CMK (cell line): ENCODE measurements around the gene SRL.
A peak's percentile ranks its signal among the peaks of the same experiment; 100 is the strongest.

Experiments used
- DNase-seq: peaks from one replicate; pipeline ENCODE4 v3.0.0-alpha.2; 2010; ENCODE audit warnings: low read depth

Gene SRL

GRCh38 chr16:4241928-4242283, at the start of gene SRL:
Gene SRL, minus strand, starts transcription at chr16:4242080. Its CDS starts 13 bp downstream, at chr16:4242067.
- DNase-seq: no peak

GRCh38 chr16:4290236-4290830, 48.5 kb upstream of the SRL start:
- DNase-seq: no peak

DNA sequence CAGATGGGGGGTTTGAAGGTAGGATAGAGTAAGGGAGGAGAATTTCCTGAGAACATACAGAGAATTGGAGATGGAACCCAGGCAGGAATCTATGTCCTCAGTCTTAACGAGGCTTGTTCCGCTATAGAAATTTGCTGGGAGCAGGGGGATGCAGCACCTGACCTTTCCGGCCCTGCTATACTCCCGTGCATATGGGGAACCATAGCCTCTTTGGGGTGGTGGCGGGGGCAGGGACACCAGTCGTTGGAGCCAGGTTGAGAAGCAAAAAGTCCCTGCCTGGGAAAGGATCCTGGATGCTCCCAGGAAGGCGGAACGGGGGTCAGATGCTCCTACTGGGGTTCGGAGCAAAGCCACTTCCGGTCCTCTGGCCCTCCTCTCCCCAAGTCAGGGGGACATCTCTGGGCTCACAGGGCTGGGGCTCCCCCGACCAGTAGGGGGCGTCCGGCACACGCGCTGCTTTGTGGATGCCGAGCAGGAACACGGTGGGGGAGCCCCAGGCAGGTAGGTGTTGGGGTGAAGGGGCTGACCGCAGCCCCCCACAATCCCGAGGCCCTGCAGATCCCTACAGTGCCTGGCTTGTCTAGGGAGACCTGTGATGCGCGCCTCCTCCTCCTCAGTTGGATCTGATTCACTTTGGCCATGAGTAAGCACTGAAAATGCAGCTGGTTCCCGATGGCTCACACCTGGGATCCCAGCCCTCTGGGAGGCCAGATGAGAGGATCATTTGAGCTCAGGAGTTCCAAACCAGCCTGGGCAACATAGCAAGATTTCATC, 46.5 kb upstream of the SRL start:
- no peak for DNase-seq

DNA sequence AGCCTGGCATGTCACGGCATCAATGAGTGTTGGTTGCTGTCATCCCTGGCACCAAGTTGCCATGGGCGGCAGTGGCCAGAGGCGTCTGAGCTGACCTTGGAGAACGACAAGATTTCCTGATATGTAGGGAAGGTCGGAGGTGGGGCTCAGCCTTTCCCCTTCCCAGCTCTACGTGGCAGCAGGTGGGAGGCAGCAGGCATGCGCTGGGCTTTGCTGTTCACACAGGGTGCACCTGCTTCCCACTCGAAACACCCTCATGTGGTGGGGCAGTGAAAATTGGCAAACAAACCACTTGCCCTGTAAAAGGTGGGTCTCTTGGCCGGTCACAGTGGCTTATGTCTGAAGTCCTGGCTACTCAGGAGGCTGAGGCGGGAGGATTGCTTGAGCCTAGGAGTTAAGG, 43.3 kb upstream of the SRL start:
- DNase-seq: no peak

- no peak for DNase-seq
These were observed 42.1 kb upstream of the SRL start for GRCh38 chr16:4283939-4284338.

DNA sequence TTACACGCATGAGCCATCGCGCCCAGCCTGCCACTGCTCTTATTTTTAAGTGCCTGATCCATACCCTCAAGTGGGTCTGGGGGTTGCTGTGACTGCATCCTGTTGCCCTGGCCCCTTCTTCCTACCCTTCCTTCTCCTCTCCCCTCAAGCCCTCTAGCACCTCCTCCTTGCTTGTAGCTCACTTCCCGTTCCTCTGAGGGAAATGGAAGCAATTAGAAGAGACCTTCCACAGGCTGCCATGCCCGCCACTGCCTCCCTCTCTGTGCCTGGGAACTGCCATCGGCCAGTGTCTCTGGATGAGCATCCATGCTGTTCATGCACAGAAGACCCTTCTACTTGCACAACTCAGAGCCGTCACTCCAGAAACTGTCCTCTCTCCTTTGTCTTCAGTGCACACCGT, 41.6 kb upstream of the SRL start:
- DNase-seq: no peak

- DNase-seq: no peak
These were observed 38.7 kb upstream of the SRL start for GRCh38 chr16:4280625-4281024.

GRCh38 chr16:4277987-4278513, 36.2 kb upstream of the SRL start:
- no peak for DNase-seq

DNA sequence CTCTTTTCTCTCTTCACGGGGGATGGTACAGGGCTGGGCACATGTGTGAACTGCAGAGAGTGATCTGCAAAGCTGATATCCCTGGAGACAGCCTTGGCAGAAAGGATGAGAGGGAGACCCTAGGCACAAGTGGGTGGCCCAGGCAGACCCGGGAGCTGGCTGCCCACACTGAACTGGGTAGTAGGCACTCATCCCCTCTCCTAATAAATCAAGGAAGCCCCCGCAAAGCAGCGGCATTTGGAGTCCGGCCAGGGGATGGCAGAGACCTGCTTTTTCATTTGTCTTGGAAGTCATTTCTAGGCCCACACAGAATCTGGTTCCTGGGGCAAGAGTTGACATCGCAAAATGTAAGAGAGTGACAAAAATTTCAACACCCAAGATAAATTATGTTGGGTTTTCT, 34.0 kb upstream of the SRL start:
- DNase-seq: no peak

GRCh38 chr16:4273858-4274311, 32.0 kb upstream of the SRL start:
- DNase-seq: peak; percentile 83

- DNase-seq: peak; percentile 54
These were observed 30.5 kb upstream of the SRL start for GRCh38 chr16:4272114-4272956.

DNA sequence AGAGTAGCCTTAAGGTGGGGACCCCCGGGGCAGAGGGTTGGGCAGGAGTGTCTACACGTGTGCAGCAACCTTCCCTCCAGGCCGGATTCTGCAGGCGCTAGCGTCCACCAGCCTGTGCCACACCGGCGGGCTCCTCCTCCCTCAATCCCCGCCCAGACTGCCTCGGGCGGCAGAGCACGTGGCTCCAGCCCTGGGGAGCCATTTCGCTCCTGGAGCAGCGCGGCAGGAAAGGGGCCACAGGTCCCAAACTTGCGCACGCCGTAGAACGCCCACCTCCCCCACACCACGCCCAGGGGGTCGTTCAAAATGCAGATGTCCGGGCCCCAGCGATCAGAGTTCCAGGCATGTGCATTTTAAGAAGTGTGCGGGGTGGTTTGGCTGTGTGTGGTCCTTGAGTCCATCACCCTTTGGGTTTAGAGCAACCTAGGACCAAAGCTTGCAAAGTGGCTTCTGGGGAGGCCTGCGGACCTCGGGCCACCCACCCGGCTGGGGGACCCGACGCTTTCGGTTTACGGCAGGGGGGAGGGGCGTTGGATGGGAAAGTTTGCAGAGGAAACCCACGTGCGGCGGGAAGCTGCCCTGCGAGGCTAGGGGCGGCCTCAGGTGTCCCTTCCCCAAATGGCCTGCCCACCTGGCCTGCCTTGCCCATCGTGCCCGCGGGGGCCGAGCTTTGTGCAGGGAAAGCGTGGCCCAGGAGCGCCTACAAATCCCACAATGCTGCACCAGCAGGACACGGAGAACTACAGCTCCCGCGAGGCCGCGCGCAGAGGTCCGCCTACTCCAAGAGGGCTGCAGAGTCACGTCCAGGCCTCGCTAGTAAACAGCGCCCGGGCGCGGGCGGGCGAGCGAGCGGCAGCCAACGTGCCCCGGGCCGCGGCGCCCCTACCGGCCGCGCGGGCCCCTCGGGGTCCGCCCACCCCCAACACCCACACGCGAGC, 29.6 kb upstream of the SRL start:
- DNase-seq: peak; percentile 72

DNA sequence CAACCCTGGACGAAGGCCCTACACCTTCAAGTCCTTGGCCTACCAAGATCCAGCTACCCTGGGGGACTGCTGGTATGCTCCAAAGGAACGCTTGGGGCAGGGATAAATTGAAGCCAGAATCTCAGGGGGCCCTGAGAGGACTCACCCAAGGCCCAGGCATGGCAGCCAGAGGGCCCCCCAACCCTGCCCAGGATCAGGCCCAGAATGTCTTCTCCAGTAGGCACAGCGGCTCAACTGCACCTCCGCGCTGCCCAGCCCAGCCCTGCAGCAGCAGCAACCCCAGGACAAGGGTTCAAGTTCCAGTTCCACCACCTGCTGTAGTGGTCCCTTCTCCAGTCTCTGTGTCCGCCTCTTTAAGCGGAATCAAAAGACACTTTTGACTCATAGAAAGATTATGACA, 28.7 kb upstream of the SRL start:
- DNase-seq: no peak

- no peak for DNase-seq
These were observed 28.2 kb upstream of the SRL start for GRCh38 chr16:4270091-4270490.

DNA sequence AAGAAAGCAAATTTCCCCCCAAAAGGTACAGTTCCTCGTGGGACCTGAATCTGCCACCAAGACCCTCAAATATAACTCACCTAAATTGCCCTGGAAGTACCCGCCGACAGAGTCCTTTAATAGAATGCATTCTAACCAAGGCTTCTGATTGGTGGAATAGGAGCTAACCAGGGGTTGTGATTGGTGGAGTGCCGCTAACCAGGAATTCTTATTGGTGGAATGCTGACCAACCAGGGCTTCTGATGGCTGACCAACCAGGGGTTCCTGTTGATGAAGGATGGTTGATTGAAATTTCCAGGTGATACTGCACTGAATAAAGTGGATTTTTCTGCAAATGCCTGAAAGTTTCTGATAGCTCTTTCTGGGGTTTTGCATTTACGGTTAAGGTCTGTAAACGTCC, 24.5 kb upstream of the SRL start:
- no peak for DNase-seq

DNA sequence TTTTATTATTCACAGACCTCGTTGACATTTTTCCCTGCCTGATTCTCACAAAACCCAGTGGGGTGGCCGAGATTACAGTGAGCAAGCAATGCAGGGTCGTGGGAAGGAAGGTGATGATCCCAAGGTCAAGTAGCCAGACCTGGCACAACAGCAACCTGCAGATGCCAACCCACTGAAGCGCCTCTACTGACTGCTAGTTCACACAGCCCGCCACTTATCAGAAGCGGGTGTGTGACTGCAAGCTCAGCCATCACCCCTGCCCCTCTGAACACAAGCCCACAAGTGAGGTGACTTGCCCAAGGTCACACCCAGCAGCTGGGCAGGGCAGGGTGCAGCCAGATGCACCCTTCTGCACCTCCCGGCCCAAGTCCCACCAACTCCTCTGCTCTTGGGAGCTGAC, 23.8 kb upstream of the SRL start:
- no peak for DNase-seq

- no peak for DNase-seq
These were observed 22.7 kb upstream of the SRL start for GRCh38 chr16:4264546-4264945.

GRCh38 chr16:4263504-4264436, 21.9 kb upstream of the SRL start:
- peak; percentile 85 for DNase-seq

DNA sequence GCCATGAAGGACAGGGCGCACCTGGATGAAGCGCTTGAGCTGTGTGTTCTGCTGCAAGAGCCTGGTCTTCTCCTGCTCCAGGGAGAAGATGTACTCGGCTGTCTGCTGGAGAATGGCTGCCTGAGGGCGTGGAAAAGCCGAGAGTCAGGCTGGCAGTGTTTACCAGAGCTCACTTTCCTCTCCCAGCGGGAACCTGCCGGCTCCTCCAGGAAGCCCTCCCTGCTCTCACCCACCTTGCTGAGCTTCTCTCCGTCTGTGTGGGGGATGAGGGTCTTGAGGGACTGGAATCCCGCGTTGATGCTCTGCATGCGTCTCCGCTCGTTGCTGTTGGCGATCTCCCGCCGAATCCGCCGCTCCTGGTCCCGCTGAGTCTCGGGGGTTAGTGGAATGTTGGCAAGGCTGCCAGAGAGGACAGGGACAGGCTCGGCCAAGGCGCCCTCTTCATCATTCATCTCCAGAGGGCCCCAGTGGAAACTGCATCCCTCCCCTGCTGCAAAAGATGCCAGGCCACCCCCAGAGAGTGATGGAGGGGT, 20.5 kb upstream of the SRL start:
- DNase-seq: no peak

DNA sequence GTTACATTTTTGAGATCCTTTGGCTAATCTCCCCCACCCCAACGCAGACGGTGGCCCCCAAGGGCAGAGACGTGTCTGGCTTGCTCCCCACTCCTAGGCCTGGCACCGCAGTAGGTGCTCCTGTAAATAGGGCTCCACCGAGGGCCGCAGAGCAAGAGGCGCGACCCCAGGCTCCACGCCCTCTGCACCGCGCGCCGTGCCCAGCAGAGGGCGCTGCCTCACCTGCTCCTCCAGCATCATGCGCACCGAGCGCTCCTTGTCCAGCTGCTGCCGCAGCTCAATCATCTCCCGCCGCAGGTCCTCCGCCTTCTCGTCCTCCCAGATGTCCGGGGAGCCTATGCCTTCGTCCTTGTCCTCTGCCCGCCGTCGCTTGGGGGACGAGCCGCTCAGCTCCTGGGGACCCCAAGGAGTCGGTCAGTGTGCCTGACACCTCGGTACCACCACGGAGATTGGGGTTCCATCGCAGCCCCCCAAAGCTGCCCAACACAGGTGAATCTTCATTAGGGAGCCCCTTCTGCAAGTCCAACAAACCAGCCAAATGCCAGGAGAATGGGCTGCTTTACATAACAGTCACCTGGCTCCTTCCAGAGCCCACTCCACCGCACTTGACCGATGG, 19.8 kb upstream of the SRL start:
- no peak for DNase-seq
